RWPE1 (cell line): ENCODE measurements around the gene ARHGEF4.
"Not testable (repeated sequence)": the region's sequence is repeated elsewhere in the genome, so short reads cannot be mapped to it uniquely, and the experiment has no call there.

Source experiments
- CTCF ChIA-PET: fragments of 350-600 bp; sonication (Branson Sonifier 250); formaldehyde crosslinking; extraction: SDS; loops from one replicate; lab custom pipeline; 2021; lab: Yijun Ruan, JAX
- POLR2A ChIA-PET: fragments of 400-600 bp; formaldehyde crosslinking; extraction: SDS; loops from one replicate; lab custom pipeline; 2020; ENCODE audit warnings: antibody characterized with exemption; ENCODE audit not compliant: low non-redundant PET; lab: Yijun Ruan, JAX
- DNase-seq: peaks from one replicate; pipeline ENCODE4 v3.0.0; 2012; ENCODE audit warnings: low spot score
- H3K27ac ChIP-seq: fragments of 450-650 bp; 2 replicates; pipeline ENCODE4 v1.5.1; 2017
- TF ChIP-seq, protein P1 (sequence below): fragments of 450-650 bp; conservative IDR thresholded peaks from 2 replicates; pipeline ENCODE4 v1.5.1; 2017; ENCODE audit warnings: low read depth, mild to moderate bottlenecking

ARHGEF4 gene

DNA sequence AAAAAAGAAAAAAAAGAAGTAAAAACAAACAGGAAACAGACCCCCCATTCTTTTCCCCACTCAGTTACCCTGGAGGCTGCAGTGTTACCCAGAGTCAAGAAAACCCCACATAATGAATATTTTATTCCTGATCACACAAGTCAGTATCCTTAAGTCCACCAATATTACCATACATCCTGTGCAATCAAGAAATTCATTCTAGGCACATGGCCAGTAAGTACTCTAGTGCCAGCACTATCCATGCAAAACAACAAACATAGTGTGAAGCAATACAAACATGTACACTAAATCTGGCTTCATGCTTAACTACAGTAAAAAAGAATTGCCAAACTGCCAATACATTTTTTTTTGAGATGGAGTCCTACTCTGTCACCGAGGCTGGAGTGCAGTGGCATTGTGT is 145.0 kb downstream of the ARHGEF4 start:
- no peak for DNase-seq
- TF ChIP-seq, protein P1, sequence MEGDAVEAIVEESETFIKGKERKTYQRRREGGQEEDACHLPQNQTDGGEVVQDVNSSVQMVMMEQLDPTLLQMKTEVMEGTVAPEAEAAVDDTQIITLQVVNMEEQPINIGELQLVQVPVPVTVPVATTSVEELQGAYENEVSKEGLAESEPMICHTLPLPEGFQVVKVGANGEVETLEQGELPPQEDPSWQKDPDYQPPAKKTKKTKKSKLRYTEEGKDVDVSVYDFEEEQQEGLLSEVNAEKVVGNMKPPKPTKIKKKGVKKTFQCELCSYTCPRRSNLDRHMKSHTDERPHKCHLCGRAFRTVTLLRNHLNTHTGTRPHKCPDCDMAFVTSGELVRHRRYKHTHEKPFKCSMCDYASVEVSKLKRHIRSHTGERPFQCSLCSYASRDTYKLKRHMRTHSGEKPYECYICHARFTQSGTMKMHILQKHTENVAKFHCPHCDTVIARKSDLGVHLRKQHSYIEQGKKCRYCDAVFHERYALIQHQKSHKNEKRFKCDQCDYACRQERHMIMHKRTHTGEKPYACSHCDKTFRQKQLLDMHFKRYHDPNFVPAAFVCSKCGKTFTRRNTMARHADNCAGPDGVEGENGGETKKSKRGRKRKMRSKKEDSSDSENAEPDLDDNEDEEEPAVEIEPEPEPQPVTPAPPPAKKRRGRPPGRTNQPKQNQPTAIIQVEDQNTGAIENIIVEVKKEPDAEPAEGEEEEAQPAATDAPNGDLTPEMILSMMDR = no peak
- ChIA-PET POLR2A (no interaction called here), CTCF (no interaction called here)
- H3K27ac ChIP-seq = peak overlapping the region; percentile 21; the same call in 1 of the 2 replicates

DNA sequence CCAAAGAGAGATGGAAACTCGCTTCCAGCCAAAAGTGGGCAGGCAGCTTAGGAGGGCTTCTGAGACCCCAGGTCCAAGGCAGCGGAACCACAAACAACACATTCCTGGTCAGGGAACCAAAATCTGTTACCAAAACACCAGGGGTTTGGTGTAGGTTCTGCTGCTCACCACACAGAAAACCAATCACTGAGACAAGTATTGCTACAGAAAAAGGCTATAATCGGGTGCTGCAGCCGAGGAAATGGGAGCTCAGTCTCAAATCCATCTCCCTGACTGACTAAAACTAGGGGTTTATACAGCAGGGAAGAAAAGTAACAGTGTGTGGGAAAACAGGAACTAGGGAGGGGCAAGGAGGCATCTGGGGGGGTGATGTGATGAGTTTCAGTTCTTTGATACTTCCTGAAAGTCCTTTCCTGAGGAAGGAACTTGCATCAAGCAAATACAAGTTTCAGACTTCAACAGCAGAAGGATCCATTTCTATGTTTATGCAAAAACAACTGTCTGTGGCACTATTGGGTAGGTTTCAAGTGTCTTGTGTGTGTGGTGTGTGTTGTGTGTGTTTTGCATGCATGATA is 148.6 kb downstream of the ARHGEF4 start:
- no peak for DNase-seq
- POLR2A ChIA-PET = interaction anchor here (0.7 kb wide), 1 partner anchor 20 kb away, joined by 10 read pairs; no protein-coding TSS in a partner anchor
- CTCF ChIA-PET = no interaction called here
- H3K27ac ChIP-seq = no peak overlapping the region
- TF ChIP-seq, protein P1 = no peak

DNA sequence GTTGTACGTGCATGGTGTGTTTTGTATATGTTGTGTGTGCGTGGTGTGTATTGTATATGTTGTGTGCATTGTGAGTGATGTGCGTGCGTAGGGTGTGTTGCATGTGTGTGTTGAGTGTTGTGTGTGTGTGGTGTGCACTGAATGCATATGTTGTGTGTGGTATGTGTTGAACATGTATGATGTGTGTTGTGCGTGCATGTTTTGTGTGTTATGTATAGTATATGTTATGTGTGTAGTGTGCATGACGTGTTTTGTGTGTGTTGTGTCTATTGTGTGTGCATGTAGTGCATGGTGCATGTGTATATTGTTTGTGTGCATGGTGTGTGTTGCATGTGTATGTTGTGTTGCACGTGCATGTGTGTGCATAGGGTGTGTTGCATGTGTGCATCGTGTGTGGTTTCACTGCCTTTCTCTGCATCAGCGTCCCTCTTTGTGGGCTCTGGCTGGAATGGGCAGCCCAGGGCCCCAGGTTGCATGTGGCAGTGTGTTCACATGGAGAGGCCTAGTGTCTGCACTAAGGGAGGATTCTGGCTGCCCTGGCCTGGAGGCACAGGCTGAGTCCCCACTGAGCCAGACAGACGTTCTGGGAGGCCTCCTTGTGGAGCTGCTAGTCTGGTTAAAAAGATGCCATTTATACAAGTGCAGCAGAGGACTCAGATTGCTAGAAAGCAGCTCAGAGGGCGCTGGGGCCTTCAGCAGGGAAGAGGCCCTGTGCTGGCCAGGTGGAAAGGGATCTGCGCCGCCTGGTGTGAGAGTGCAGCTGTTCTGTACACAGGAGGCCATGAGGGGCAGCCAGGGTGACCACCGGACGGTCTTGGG is 149.3 kb downstream of the ARHGEF4 start:
- peak overlapping the region; percentile 42 for H3K27ac ChIP-seq
- TF ChIP-seq, protein P1 = no peak
- no peak for DNase-seq
- CTCF ChIA-PET = no interaction called here
- POLR2A ChIA-PET = no interaction called here

DNA sequence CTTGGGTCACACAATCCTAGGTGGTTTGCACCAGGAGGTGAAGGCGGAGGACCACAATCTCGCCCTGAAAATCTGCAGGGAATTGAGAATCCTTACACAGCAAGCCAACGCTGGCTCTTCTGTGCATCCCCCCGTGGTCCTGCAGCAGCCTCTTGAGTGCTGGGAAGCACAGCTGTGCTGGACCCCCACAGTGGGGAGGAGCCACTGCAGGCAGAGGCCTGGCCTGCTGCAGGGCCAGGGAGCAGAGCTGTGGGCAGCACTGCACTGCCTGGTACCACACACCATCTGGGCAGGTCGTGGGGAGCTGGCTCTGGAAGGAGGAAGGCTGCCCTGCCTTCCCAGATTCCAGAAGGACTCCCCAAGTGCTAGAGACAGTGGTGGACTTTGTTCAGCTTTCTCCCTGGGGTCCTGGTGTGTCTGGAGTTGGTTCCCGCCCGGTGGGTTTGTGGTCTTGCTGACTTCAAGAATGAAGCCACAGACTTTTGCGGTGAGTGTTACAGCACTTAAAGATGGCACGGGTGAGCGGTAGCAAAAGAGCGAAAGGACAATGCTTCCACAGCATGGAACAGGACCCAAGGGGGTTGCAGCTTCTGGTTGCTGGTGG is 150.3 kb downstream of the ARHGEF4 start:
- peak overlapping the region; percentile 42; the same call in 1 of the 2 replicates for H3K27ac ChIP-seq
- CTCF ChIA-PET = no interaction called here
- TF ChIP-seq, protein P1 = no peak
- POLR2A ChIA-PET = no interaction called here
- DNase-seq = no peak

DNA sequence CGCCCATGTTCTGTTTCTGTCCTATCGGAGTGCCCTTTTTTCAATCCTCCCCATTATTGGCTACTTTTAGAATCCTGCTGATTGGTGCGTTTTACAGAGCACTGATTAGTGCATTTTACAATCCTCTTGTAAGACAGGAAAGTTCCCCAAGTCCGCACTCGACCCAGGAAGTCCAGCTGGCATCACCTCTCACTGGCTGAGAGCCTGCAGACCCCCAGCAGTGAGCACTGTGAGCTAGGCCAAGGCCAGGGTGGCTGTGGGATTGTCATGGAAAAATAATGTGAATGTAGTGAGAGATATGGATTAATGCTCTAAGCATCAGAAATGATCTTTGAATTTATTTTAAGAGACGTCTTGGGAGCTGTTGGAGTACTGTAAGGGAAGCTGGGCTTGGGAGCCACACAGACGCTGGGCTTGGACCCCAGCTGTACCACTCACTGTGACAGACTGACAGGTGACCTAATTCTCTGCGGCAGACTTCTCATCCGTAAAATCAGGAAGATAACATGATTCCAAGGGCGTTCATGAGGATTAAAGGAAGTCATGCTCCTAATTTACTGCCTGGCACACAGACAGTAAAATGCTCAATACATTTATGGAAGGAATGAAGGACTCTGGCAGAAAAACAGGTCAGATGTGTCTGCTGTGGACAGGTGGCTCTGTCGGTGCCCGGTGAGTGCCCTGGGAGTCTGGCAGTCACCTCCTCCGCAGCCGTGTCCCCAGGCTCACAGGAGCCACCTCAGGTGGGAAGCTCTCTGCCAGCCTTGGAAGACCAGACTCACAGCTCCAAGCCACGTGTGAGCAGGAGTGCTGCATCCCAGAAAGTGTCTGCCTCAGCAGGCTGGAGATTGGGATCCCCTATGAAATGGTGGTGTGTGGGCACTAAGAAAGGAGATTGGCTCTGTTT is 151.1 kb downstream of the ARHGEF4 start:
- CTCF ChIA-PET = no interaction called here

DNA sequence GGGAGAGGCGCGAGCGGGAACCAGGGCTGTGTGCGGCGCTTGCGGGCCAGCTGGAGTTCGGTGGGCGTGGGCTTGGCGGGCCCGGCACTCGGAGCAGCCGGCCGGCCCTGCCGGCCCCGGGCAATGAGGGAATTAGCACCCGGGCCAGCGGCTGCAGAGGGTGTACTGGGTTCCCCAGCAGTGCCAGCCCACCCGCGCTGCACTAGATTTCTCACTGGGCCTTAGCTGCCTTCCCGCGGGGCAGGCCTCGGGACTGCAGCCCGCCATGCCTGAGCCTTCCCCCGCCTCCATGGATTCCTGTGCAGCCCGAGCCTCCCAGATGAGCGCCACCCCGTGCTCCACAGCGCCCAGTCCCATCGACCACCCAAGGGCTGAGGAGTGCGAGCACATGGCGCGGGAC is 154.7 kb downstream of the ARHGEF4 start:
- POLR2A ChIA-PET, DNase-seq, CTCF ChIA-PET, H3K27ac ChIP-seq: not testable (repeated sequence)

More for the DNA sequence above, 151.1 kb downstream of the ARHGEF4 start:
- DNase-seq = no peak
- TF ChIP-seq, protein P1 = no peak
- no peak overlapping the region; the same call in 1 of the 2 replicates for H3K27ac ChIP-seq
- POLR2A ChIA-PET = no interaction called here

DNA sequence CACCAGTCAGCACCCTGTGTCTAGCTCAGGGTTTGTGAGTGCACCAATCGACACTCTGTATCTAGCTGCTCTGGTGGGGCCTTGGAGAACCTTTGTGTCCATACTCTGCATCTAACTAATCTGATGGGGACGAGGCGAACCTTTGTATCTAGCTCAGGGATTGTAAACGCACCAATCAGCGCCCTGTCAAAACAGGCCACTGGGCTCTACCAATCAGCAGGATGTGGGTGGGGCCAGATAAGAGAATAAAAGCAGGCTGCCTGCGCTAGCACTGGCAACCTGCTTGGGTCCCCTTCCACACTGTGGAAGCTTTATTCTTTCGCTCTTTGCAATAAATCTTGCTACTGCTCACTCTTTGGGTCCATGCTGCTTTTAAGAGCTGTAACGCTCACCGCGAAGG is 155.3 kb downstream of the ARHGEF4 start:
- DNase-seq, H3K27ac ChIP-seq, POLR2A ChIA-PET: not testable (repeated sequence)
- CTCF ChIA-PET = interaction anchor here (0.6 kb wide), 1 partner anchor 744 kb away, joined by 3 read pairs; no protein-coding TSS in a partner anchor
